BJ (cell line): Measurements from ENCODE around the gene RNF141. TPM values are rescaled to one million over a fixed set of nuclear protein-coding genes. Genes with fewer than 3 reads are reported as not detected.

Experiments
- CTCF ChIA-PET: fragments of 350-600 bp; formaldehyde crosslinking; extraction: SDS; loops from one replicate; lab custom pipeline; 2021; ENCODE audit warnings: antibody characterized with exemption, inconsistent platforms; lab: Yijun Ruan, JAX
- POLR2A ChIA-PET: fragments of 300-600 bp; sonication (Branson Sonifier 250); formaldehyde crosslinking; extraction: SDS; loops from one replicate; lab custom pipeline; 2021; ENCODE audit warnings: antibody characterized with exemption; lab: Charles Lee
- DNase-seq: peaks from one replicate; pipeline ENCODE4 v3.0.0-alpha.2; 2011; ENCODE audit warnings: low read depth
- H3K27me3 ChIP-seq: 2 replicates; pipeline ENCODE4 v1.6.0; 2011; ENCODE audit warnings: low read length; ENCODE audit not compliant: control insufficient read depth, insufficient read depth
- H3K36me3 ChIP-seq: 2 replicates; pipeline ENCODE4 v1.5.1; 2011; ENCODE audit warnings: low read length; ENCODE audit not compliant: control insufficient read depth, insufficient read depth
- H3K4me3 ChIP-seq: 2 replicates; pipeline ENCODE4 v1.5.1; 2011; ENCODE audit warnings: low read depth, mild to moderate bottlenecking, control low read depth, low read length
- polyA plus RNA-seq: library from polyadenylated mRNA; depleted of rRNA; stranded (reverse); fragments of >200 nt; gene quantifications from 2 replicates; pipeline ENCODE4 v1.2.3, GENCODE V29; 2011
- TF ChIP-seq, protein P1 (sequence below): IDR thresholded peaks from 2 replicates; pipeline ENCODE4 v1.5.1; 2011; ENCODE audit warnings: low read depth, mild to moderate bottlenecking, control low read depth, inconsistent platforms, low read length, moderate library complexity; ENCODE audit not compliant: insufficient read depth

RNF141 gene
- polyA plus RNA-seq, 1 experiment = 12.1 TPM

DNA sequence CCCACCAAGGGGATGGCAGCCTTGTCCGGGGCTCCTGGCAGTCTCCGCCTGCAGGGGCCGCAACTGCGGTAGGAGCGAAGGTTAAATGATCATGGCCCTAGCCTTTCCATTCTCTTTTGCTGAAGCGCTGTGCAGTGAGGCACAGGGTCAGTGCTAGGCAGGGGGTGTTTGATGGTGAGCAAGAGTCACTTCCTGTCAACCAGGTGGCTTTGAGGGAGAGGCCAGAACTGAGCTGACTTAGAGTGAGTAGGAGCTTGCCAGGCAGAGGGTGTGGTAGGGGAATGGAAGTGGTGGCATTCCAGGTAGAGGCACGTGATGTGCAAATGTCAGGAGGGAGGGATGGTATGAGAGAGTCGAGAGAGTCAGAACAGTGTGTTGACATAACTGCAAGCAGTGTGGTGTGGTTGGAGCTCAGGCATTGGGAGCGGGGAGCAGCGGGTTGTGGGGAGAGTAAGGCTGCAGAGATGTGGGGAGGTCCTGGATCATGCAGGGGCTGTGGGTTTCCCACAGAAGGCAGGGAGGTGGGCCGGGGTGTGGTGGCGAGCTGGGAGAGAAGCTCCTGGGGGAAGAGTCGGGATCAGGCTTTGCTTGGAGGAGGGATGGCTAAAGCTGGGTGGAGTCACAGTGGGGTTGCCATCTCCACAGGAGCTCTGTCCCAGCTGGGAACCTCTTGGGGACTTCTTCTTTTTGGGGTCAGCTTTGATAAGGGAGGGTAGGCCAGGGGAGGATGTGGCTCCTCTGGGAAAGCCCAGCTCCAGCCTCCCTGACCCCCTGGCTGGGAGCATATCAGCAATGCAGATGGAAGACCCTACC, 52.7 kb downstream of the RNF141 start:
- H3K4me3 ChIP-seq = no peak overlapping the region
- TF ChIP-seq, protein P1, sequence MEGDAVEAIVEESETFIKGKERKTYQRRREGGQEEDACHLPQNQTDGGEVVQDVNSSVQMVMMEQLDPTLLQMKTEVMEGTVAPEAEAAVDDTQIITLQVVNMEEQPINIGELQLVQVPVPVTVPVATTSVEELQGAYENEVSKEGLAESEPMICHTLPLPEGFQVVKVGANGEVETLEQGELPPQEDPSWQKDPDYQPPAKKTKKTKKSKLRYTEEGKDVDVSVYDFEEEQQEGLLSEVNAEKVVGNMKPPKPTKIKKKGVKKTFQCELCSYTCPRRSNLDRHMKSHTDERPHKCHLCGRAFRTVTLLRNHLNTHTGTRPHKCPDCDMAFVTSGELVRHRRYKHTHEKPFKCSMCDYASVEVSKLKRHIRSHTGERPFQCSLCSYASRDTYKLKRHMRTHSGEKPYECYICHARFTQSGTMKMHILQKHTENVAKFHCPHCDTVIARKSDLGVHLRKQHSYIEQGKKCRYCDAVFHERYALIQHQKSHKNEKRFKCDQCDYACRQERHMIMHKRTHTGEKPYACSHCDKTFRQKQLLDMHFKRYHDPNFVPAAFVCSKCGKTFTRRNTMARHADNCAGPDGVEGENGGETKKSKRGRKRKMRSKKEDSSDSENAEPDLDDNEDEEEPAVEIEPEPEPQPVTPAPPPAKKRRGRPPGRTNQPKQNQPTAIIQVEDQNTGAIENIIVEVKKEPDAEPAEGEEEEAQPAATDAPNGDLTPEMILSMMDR = no peak
- H3K27me3 ChIP-seq = no peaks in the 10 kb centered on the region
- ChIA-PET CTCF (interaction anchor here (1.5 kb wide), 1 partner anchor 13 kb away, joined by 4 read pairs; no protein-coding TSS in a partner anchor), POLR2A (no interaction called here)
- DNase-seq = no peak
- peaks cover 8% of the 10 kb centered on the region for H3K36me3 ChIP-seq

DNA sequence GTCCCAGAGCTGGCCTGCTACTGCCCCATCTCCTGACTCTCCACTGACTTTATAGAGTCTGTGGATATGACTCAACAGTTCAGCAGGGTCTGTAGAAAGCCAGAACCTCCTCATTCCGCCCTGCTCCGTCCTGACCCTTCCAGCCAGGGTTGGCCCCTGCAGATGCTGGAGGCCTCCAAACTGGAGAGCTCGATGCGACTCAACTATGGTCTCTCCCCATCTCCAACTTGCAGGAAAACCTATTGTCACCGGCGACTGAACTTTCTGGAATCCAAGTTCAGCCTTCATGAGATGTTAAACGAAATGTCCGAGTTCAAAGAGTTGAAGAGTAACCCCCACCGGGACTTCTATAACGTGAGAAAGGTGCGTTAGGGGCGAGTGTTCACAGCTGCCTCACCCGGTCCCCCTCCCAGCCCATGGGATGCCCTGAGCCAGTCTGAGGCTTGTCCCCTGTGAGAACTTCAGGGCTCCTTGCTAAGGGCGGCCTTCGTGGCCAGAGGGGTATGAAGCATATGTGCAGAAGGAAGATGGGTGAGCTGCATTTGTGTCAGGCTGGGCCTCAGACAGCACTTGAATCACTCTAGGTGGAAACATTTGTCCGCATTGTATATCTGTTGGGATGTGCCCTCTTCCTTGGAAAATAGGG, 53.9 kb downstream of the RNF141 start:
- CTCF ChIA-PET = interaction anchor here (1.5 kb wide), 1 partner anchor 15 kb away, joined by 4 read pairs; no protein-coding TSS in a partner anchor
- H3K4me3 ChIP-seq = no peak overlapping the region
- POLR2A ChIA-PET = no interaction called here

DNA sequence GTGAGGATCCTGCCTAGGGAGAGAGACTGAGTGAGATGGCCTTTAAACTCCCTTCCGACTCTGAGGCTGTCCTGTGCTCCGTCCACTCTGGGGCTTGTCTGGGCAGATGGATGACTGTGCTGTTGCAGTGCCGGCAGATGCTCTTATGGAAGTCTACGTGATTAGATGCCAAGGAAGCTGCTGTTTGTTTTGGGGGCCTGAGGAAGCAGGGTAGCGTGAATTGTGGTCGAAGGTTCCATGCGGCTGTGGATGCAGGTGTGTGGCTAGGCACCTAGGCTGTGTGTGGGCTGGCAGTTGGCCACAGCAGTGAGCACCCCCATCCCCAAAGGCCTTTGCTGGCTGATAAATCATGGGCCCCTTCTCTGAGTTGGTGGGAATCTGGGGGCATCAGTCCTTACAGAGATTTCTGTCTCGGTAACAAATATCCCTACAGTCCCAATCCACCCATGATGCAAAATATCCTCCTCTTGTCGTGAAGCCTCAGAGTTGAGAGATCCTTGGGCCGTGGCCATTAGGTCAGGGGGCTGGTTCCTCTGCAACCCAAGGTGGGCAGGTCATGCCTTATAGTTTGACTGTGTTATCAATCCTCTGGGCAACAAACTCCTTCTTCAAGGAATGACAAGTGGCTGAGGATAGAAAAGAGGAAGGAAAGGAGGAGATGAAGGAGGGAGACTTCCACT, 54.7 kb downstream of the RNF141 start:
- ChIA-PET CTCF (no interaction called here), POLR2A (no interaction called here)
- DNase-seq = no peak
- TF ChIP-seq, protein P1 = no peak
- Histone ChIP-seq H3K36me3 (peaks cover 6% of the 10 kb centered on the region; the same call in 1 of the 2 replicates), H3K27me3 (no peaks in the 10 kb centered on the region), H3K4me3 (no peak overlapping the region)

More for the DNA sequence above, 53.9 kb downstream of the RNF141 start:
- TF ChIP-seq, protein P1 = no peak
- Histone ChIP-seq H3K27me3 (no peaks in the 10 kb centered on the region), H3K36me3 (peaks cover 5% of the 10 kb centered on the region; the same call in 1 of the 2 replicates)
- no peak for DNase-seq

DNA sequence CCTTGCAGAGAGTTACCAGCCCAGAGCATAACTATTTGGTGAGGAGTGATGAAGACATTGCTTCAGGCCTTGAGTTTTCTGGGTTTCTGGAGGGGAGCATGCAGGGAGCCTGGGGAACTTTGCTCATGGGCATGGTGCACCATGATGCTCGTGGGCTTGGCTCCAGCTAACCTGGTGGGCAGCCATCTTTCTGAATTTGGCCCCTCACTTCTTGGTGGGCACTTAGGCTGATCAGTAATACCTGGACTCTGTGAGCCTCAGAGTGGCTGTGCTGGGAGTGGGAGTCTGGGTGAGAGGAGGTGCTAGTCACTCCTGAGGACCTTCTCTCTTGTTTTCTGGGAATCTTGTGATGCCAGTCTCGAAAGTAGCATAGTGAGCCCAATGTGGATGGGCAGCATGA, 55.3 kb downstream of the RNF141 start:
- Histone ChIP-seq H3K36me3 (peaks cover 6% of the 10 kb centered on the region; the same call in 1 of the 2 replicates), H3K4me3 (no peak overlapping the region), H3K27me3 (no peaks in the 10 kb centered on the region)
- no peak for DNase-seq
- CTCF ChIA-PET = no interaction called here
- POLR2A ChIA-PET = no interaction called here
- TF ChIP-seq, protein P1 = no peak
